ENCODE measurements around the gene CREBRF. TPM values are rescaled to one million over a fixed set of nuclear protein-coding genes. Genes with fewer than 3 reads are reported as not detected.

The CREBRF gene
- total and polyA plus RNA-seq, 9 of the 15 experiments (the other 6 are each of a cell fraction or from before 2014, with no cell fraction given) = 1.1 to 4.9 (median 2.9) TPM

DNA sequence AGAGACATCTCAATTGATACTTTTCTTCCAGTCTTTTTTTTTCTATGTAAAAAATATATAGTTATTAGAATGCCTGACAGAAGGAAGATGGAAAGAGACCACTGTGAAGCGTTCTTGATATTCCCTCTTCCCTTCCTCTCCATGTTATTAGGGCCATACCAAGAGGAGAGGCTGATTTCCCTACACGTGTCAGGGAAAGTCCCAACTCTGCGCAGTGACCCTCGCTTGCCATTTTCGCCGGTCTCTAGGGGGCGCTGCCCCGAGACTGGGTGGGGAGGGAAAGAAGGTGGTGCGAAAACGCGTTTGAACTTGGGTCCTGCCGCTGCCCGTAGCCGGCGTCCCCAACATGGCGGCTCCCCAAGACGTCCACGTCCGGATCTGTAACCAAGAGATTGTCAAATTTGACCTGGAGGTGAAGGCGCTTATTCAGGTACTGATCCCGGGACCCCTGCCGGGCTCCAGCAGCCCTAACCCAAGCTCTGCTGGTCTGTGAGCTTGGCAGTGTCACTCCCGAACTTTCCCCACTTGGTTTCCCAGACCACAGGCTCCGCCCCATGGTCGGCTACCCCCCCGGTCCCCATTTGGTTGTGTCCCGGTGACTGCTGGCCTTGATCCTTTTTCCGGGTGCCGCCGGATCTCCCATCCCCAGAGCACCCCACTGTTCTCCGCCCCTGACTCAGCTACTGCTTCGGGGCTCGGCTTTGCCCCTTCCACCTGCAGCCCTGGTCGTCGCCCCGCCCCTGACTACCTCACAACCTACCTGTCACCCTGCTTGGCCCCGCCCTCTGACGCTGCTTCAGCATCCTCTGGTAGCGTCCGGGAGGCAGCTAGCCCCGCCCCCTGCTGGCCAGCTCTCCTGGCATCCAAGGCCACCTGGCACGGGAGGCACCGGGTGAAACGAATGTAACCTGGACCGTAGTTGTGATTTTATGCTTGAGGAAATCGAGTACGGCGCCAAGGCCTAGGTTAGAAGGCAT is 88.3 kb downstream of the CREBRF start, which contains the start of gene BNIP1:
BNIP1 (plus strand) TSS at position 332 of the 977 bp plus-strand sequence; CDS start at position 347, 15 bp downstream.
- no peaks in the 10 kb centered on the region for H3K27me3 ChIP-seq (ENCODE audit: control insufficient read depth in 2 of 2, insufficient read depth in 2 of 2, low read length in 2 of 2)
- H3K36me3 ChIP-seq (ENCODE audit: control insufficient read depth, insufficient read depth, low read length) = peaks cover 27% of the 10 kb centered on the region; the same call in 2 of the 3 replicates
- H2AFZ ChIP-seq (ENCODE audit: low read depth, low read length) = peak within 1 kb of the TSS; percentile 97
- CTCF ChIA-PET (ENCODE audit: low intra/inter-chr PET ratio) = interaction anchor here (0.6 to 1.8 kb wide), 8 partner anchors 133 to 235 kb away, joined by 3 to 7 read pairs (median 3); partner anchors contain the start of gene ATP6V0E1
- peaks cover 5% of the 10 kb centered on the region; the same call in 2 of the 3 replicates for H3K79me2 ChIP-seq (ENCODE audit: control insufficient read depth, insufficient read depth, low read length)
- no peaks in the 10 kb centered on the region for H3K9me1 ChIP-seq (ENCODE audit: control insufficient read depth, insufficient read depth, low read length)
- BruUV-seq (replicated peaks) = no TSS peak
- H3K9ac ChIP-seq (ENCODE audit: insufficient read depth in 1 of 2, low read depth in 2 of 2, low read length in 2 of 2) = peak within 1 kb of the TSS; percentile 88 to 99
- no peaks in the 10 kb centered on the region for H4K20me1 ChIP-seq (replicated peaks; ENCODE audit: control insufficient read depth, insufficient read depth, low read length)
- intact Hi-C loops (cut with micrococcal nuclease) (loop anchor here (1.0 kb wide), 2 partner anchors 87 to 160 kb away; no protein-coding TSS in a partner anchor), in situ Hi-C loops (cut with MboI) (no loop called here)
- H3K9me3 ChIP-seq (replicated peaks; ENCODE audit: control insufficient read depth, insufficient read depth, low read depth, low read length) = no peaks in the 10 kb centered on the region
- H3K4me1 ChIP-seq (replicated peaks in 1 of 2; ENCODE audit: control insufficient read depth in 2 of 2, insufficient read depth in 2 of 2, low read length in 2 of 2) = peaks cover 7 to 12% of the 10 kb centered on the region in 2 experiments; a peak in 3 of 5 replicates
- ATAC-seq = peak; percentile 97
- peak within 1 kb of the TSS; percentile 82 for H3K4me2 ChIP-seq (ENCODE audit: insufficient read depth, low read length)
- POLR2A ChIA-PET = interaction anchor here (0.6 to 1.0 kb wide), 4 partner anchors 12 to 648 kb away, joined by 3 to 4 read pairs (median 3); no protein-coding TSS in a partner anchor
- peak within 1 kb of the TSS; percentile 84 for H3K27ac ChIP-seq (ENCODE audit: extremely low read depth, low read depth, low read length)
- FAIRE-seq = peak; percentile 90
- DNase-seq (ENCODE audit: extremely low read depth in 1 of 4, low spot score in 3 of 4) = peak; percentile 93 to 96 (median 96)
- WGBS (ENCODE audit: insufficient coverage, low coverage, missing lambda C conversion rate) = 8% methylated on average over 48 of the region's 48 CpGs
- H3K4me3 ChIP-seq = peak within 1 kb of the TSS; percentile 66
- TF ChIP-seq CHCHD3 (CRISPR knock-in tag; IDR thresholded peaks at IDR 0.05) (no peak), YBX1 (IDR thresholded peaks at IDR 0.05) (no peak), PTTG1 (tag; IDR thresholded peaks at IDR 0.05; ENCODE audit: low read depth) (no peak), ZNF316 (IDR thresholded peaks at IDR 0.05) (no peak), SMARCA5 (IDR thresholded peaks at IDR 0.05) (no peak), RBM25 (IDR thresholded peaks at IDR 0.05; ENCODE audit: low read depth, low read length, severe bottlenecking) (no peak), SRF (CRISPR knock-in tag; IDR thresholded peaks at IDR 0.05) (0 out of 4 replicates have a peak, but pooled peaks of 1 of the 2 experiments have one; percentile 28), DNMT1 (IDR thresholded peaks at IDR 0.05) (no peak), C11orf30 (IDR thresholded peaks at IDR 0.05; ENCODE audit: low read depth) (peak; percentile 94), CREB1 (IDR thresholded peaks at IDR 0.05) (peak; percentile 62), CREB1 (CRISPR knock-in tag; IDR thresholded peaks at IDR 0.05) (peak; percentile 72), FOXJ3 (CRISPR knock-in tag; IDR thresholded peaks at IDR 0.05) (no peak), FOXA1 (IDR thresholded peaks at IDR 0.05; ENCODE audit: borderline replicate concordance) (no peak), SIN3B (IDR thresholded peaks at IDR 0.05; ENCODE audit: low read depth) (peak; percentile 94), PRPF4 (IDR thresholded peaks at IDR 0.05; ENCODE audit: insufficient read depth, low read depth, low read length, poor library complexity, severe bottlenecking) (no peak), TAF15 (IDR thresholded peaks at IDR 0.05; ENCODE audit: low read depth, low read length) (no peak)
- TF ChIP-seq, protein P1, sequence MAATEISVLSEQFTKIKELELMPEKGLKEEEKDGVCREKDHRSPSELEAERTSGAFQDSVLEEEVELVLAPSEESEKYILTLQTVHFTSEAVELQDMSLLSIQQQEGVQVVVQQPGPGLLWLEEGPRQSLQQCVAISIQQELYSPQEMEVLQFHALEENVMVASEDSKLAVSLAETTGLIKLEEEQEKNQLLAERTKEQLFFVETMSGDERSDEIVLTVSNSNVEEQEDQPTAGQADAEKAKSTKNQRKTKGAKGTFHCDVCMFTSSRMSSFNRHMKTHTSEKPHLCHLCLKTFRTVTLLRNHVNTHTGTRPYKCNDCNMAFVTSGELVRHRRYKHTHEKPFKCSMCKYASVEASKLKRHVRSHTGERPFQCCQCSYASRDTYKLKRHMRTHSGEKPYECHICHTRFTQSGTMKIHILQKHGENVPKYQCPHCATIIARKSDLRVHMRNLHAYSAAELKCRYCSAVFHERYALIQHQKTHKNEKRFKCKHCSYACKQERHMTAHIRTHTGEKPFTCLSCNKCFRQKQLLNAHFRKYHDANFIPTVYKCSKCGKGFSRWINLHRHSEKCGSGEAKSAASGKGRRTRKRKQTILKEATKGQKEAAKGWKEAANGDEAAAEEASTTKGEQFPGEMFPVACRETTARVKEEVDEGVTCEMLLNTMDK (IDR thresholded peaks at IDR 0.05; ENCODE audit: borderline replicate concordance, insufficient read depth, low read depth, low read length, poor library complexity, severe bottlenecking) = peak; percentile 89
